Stimulated activated CD4-positive, alpha-beta T cell treated with anti-CD3 and anti-CD28 coated beads, TNF-alpha, amount 100 ng/mL, for 1 hour (primary cell): ENCODE measurements around the gene MYO19.
"Not testable (repeated sequence)": the region's sequence is repeated elsewhere in the genome, so short reads cannot be mapped to it uniquely, and the experiment has no call there.

Source experiments
- DNase-seq, 3 donors: peaks; one replicate each; pipeline ENCODE4 v3.0.0-alpha.2; 2020; ENCODE audit warnings: low read depth in 3 of 3, low spot score in 1 of 3

The MYO19 gene

DNA sequence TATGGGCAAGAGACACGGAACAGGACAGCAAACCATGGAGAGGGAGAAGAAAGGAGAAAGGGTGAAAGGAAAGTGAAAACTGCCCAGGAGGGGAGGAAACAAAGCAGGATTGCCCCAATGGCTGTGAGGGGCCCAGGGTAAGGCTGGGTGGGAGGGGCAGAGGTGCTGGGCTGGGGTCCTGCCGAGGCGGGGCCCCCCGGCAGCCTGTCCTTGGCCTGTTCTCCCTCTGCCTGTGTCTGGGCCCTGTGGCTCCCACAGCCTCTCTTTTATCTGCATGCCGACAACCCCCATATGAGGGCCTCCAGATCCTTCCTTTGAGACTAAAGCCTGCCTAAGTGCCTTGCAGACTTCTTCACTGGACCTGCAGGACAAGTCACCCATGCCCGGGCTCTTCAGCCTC is 32.7 kb downstream of the MYO19 start:
- DNase-seq, result no peak

DNA sequence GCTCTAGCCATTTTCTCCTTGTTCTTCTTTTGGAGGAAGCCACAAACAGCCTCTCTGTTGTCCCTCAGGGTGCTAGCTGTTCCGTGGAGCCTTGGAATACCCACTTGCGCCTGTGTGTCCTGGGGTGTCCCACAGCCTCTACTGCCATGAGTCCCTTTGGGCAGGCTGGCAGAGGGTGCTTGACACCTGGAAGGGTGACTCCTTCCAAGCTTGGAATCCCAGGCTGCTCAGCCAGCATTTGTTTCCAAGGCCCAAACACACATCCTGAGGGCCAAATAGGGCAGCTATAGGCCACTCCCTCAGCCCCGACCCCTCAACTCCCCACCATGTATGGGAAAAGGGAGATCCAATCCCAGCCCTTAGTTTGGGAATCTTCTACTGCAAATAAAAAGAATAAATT is 33.3 kb downstream of the MYO19 start:
- no peak for DNase-seq

DNA sequence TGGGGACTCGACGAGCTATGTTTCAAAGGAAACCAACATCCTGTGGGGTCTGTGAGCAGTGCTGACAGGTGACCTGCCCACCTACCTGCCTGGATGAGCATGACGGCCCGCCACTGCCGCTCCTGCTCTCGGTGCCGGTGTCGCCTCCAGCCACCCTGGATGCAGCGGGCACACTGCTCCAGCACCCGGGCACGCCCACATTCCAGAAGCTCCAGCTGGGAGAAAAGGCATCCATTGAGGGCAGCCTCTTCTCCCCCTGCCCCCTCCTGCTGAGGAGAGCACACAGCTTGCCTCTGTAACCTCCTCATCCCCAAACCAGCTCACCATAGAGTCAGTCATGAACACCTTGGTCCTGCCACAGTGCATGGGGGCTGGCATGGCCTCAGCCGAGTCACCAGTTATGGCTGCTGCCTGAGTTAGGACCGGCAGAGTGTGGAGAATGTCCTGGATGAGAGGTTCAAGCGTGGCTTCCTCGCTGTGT is 33.9 kb downstream of the MYO19 start:
- DNase-seq, result no peak

DNA sequence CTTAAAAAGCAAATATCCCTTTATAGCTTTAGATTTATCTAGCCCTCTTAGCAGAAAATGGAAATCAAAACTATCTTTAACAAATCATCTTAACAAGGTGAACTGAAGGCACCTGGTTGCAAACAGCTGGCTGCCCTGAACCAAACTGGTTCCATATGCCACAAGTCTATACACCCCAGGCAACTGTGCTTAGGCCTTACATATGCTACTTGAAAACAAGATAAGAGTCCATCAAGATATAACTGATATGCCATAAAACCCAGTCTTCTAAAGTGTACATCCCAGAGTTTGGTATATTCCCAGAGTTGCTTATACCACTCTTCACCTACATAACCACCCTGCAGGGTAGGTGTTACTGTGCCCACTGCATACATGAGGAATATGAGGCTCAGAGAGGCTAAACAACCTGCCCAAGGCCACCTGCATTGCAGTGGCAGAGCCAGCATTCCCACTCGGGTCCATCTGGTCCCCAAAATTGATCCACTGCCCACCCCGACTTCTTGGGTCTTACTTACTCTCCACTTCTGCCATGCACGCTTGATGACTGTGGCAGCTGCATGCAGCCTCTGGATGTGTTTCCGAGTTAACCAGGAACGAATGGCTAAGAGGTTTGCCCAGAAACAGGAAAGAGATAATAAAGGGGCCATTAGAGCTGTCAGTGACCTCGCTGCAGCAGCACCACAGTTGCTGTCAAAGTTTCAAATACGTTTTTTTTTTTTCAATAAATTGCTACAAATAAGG is 35.9 kb downstream of the MYO19 start:
- no peak for DNase-seq

DNA sequence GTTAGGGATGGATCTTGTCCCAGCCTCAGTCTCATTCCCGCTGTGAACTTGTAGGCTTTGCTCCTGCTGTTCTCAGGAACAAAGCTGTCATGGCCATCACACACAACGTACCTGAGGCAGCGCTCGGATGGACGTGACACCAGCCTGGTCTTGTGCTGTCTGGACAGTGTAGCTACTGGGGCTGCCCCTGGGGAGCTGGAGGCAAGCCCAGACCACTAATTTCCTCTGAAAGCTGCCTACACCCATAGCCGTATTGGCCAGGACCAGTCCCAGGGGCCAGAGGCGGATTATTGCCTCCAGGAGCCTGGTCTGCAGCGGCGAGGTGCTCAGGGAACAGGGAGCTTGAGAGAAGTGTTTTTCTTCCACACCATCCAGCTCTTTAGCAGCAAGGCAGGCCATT is 36.5 kb downstream of the MYO19 start:
- no peak for DNase-seq

DNA sequence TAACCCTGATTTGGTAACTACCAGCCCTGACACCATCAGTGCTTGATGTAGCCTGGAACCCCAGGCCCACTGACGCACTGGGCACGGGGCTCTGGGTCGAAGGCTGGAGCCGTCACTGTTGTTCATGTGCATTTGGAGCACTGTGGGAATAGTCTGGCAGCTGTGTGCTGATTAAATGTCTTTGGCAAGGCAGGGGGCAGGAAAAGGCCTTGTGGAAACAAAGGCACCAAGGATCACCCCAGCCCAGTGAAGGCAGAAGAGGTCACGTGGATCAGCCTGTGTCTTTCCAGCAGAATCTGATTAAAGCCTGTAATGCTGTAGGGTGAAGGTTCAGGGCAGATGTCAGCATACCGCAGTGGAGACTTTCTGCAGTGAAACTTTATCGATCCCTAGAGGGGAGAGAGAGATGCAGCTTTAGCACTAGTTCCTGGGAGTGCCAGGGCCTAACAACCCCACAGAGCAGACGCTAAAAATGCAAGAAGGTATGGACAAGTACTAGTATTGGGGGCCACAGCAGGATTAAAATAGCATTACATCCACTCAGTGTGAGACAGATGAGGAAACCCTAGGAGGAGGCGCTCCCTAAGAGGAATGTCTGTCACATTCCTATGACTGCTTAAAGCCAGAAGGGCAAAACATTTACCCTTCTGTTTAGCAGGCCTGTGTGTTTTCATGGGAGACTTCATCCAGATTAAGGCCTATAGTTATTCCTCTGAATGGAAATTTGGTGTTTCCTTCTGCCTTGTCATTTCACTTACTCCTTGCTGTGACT is 38.5 kb downstream of the MYO19 start:
- no peak for DNase-seq

DNA sequence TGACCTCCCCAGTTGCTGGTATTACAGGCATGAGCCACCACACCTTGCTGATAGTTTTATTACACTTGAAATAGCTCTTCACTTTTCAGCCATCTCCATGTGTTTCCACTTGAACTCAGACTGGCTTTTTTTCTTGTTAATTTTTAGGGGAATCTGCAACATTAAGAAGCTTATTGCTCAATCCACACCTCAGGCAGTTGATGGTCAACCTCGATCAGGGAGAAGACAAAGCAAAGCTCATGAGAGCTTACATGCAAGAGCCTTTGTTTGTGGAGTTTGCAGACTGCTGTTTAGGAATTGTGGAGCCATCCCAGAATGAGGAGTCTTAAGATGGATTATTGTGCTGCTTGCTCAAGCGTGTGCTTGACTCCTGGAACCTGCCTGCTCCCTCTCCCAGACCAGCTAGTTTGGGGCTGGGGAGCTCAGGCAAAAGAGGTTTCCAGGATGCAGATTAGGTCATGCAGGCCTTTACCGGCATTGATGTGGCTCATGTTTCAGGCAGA is 39.5 kb downstream of the MYO19 start:
- DNase-seq, result no peak

DNA sequence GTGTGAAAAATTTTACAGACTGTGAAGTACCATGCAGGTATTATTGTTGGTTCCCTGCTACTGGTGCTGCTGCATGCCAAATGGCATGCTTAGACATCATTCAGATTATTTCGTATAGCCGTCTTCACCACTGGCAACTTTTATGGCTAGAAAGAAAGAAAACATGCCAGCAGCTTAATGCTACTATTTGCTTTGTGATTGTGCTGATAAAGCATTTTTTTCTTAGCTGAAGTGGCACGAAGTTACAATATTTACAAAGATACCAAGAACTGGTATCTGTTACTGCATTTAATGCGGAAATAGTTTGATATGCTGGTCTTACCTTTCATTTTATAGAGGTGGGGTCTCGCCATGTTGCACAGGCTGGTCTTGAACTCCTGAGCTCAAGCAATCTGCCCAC is 40.0 kb downstream of the MYO19 start:
- no peak for DNase-seq

DNA sequence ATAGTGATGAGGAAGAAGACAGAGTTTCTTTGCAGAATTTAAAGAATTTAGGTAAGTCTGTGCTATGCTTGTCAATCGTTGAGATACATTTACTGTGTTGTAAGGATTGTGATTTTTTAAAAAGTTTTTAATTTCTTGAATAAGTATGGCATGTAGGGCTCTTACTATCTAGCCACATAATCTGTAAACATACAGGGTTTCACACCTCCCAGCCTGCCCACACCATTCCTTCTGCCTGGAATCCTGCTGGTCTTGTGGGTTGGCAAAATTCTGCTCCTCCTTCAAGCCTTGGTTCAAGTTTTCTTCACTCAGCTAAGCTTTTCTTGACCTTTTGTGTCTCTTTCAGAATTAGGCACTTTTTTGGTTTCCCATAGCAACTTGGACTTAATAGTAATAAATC is 40.7 kb downstream of the MYO19 start:
- no peak for DNase-seq

DNA sequence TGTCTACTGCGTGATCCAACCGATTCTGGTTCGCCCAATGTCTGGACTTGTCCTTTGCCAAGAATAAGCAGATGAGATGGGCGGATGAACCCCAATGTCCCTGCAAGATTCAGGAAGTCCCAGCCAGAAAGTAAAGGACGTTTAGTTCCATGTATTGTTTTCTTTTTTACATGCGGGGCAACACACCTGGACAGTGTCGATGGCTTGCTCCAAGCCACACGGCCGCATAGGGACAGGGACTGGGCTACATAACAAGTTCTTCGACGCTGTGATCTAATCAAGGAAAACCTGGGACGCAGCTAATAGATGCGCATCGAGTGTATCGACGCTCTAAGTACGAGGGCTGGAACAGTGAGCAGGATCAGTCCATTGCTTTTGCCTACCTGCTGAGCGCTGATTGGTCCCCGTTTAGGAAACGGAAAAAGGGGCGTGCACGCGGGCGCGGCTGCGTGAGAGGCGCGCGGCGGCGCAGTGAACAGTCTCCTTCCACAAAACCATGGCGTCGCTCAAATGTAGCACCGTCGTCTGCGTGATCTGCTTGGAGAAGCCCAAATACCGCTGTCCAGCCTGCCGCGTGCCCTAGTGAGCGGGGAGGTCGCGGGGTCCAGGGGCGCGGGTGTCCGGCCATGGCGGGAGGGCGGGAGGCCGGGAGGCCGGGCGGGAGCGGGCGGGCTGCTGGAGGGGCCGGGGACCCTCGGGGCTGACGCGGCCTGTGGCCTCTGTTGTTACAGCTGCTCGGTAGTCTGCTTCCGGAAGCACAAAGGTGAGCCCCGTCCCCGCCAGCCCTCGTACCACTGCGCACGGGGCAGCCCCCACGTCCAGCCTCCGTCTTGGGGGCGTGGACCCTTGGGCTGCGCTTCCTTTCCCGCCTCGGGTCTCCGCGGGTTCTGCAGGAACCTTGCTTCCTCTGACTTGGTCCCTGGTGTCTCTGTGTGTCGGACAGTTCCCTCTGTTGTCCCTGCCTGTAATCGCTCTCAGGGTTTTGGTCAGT is 48.2 kb downstream of the MYO19 start, which contains the start of gene ZNHIT3:
ZNHIT3 (plus strand) TSS at position 478 of the 991 bp plus-strand sequence; CDS start at position 497, 19 bp downstream.
- DNase-seq, result peak; percentile 64 to 79 (median 78)

DNA sequence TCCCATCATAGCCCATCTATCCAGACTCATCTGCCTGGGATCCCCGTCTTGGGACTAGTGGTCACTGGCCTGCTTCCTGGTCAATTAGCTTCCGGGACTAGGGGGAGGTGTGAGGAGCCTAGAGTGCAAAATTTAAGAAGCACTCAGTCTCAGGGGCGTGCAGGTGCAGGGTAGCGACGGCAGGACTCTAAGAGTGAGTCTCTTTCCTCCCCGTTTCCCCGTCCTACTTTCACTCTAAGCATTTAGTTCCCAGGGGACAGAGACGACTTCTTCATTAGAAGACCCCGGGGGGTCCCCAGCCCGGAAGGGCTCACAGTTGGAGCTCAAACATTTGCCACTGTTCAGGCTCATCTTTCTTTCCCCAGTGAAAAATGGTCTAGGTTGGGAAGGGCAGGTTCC is 48.9 kb downstream of the MYO19 start:
- DNase-seq, result no peak

DNA sequence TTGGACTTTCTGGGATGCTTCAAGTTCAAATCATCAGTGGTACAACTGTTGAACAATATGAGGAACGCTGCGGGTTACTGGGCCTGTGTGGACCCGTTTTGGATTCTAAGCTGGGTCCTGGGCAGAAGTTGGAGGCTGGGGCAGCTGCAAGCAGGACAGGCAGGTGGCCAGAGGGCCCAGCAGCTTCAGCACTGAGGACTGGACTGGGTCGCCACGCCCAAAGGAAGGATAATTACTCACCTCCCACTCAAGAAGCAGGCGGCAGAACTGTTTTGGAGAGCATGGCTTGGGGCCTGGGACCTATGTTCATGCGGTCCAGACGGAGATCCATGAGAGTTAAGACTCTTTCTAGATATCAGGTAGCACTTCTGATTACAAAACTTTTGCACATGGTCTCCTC is 49.6 kb downstream of the MYO19 start:
- no peak for DNase-seq

DNA sequence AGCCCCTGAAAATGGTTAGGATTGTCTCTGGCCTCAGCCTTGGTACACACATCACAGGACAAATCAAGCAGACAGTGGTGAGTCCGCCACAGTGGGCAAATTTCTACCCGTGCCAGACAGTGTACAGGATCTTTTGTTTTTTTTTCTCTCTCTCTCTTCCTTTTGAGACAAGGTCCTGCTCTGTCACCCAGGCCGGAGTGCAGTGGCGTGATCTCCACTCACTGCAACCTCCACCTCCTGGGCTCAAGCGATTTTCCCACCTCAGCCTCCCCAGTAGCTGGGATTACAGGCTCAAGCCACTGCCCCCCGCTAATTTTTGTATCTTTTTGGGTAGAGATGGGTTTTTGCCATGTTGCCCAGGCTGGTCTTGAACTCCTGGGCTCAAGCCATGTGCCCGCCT is 50.6 kb downstream of the MYO19 start:
- not testable (repeated sequence) for DNase-seq

DNA sequence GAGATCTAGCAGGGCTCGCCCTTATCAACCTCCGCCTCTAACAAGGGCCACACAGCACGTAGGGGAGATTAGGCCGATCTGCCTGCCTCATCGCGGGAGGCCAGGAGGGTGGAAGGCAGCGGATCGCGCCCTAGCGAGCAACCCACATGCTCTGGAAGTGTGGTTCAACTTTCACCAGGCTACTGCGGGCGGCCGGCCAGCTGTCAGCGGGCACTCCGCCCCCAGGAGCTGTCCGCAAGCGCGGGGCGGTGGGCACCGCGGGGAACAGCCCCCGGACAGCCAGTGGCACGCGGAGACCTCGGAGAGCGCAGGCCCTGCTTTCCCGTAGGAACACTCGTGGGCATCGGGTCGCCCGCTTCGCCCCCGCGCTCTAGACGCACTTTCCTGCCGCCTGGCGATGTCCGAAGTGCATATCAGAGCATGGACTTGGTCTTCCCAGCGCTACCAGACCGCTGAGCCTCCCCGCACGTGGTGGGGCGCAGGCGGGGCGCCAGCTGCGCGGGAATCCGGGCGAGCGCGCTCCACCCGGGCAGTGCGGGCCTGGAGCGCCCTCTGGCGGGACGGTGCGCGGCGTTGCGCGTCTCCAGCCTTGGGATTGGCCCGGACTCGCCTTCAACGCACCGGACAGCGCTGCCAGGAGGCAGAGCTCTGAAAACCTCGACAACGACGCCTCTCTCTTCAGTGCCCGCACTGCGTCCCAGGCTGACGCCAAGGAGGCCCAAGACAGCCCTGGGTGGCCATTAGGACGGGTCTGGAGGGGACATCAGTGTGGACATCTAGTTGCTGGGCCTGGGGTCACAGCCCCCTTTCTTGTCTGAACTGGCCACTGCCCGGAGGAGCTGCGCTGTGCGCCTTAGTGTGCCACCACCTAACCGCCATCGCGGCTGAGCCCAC is 51.8 kb downstream of the MYO19 start:
- DNase-seq, result peak; percentile 16 to 84 (median 57)

DNA sequence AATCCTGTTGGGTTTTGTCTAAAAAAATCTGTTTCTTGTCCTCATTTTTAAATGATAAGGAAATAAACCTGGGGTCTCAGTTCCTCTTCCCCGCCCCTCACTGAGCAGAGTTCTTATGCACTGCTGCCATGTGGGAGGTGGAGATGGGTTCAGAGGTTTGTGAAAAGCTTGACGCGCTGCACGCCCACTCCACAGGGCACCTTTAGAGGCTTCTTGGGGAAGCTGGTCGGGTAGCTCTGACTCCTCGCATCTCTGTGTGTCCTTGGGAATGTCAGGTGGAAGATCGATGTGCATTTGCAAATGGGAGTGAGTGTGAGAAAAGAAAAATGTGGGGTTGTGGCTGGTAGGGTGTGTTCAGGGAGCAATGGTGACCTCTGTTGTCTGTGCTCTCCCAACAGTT is 52.8 kb downstream of the MYO19 start:
- DNase-seq, result no peak

DNA sequence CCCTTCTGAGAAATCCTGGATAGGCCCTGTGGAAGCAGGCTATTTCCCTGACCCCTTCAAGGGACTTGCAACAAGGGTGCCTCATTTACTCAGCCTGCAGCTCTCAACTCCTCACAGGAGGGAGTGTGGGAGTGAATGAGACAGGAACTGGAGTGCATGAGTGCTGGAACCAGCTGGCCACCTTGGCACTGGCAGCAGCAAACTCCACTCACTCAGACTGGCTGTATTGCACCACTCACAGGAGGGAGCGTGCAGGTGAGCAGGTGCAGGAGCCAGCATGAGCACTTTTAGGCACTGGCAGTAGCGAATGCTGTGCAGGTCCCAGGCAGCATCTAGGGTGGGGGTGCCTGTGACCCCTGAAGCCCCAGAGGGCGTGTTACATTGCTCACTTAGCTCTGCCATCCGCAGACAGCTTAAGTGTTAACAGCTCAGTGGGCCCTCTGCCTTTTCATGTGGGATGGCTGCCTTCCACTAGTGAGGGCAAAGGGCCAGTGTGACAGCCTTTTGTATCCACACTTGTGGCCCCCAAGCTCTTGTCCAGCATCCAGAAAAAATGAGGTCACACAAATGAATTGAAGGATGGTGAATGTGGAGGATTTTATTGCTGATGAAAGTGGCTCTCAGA is 59.2 kb downstream of the MYO19 start:
- DNase-seq, result no peak

DNA sequence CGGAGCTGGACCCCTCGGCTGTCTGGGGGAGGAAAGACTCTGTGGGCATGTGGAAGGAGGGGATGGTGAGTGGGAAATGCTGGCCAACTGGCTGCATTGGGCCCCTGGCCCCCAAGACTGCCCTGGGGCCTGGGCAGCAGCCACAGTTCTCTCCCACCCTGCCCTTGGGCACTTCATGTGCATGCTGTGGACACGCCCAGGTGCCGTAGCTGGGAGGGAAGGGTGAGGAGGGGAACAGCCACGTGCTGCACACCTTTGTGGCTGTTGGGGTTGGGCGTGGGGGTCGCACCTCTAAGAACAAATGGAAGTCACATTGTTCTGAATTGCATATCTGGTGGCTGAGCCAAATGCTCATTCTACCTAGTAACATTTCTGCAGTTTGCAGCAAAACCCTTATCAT is 60.1 kb downstream of the MYO19 start:
- DNase-seq, result no peak

DNA sequence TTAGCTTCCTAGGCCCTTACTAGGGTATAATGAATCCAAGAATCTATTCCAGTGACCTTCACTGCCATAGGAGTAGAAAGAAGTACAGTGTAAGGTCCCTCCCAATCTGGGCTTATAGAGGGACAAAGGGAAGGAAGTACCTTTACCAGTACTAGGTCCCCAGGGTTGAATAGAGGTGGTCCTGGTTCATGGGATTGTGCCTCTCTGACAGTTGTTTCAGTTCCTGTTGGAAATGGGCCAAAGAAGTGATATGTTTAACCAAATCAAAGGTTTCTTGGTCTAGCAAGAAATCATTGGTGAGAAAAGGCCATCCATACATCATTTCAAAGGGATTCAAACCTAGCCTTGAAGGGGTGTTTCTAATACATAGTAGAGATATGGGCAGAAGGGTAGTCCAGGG is 64.2 kb downstream of the MYO19 start:
- no peak for DNase-seq

DNA sequence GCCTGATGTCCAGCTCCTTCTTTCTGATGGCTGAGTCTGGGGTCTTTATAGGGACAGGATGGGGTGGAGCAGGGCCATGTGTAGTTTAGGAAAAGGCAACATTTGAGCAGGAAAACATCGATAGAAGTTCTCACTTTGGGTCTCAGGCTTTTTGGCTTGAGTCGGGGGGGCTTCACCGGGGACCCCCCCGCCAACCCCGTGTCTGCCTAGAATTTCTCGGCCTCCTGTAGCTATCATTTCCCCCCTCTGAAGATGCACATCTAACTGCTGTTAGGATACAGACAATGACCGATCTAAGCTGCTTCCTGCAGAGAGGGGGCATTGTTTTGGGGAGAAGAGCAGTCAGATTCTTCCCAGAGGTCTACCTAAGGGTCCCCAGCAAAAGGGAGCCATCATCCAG is 64.9 kb downstream of the MYO19 start:
- no peak for DNase-seq
